ENCODE data around the gene IGFBP3.
A peak's percentile ranks its signal among the peaks of the same experiment; 100 is the strongest.
"Not testable (repeated sequence)": the region's sequence is repeated elsewhere in the genome, so short reads cannot be mapped to it uniquely, and the experiment has no call there.

IGFBP3 gene

GRCh38 chr7:45920502-45921380 lies at the start of gene IGFBP3:
IGFBP3 (minus strand) TSS chr7:45921272; CDS start chr7:45921140, 132 bp downstream.
- DNase-seq, result peak; percentile 75

GRCh38 chr7:45970454-45970853 lies 49.4 kb upstream of the IGFBP3 start:
- no peak for DNase-seq

GRCh38 chr7:45969940-45970339 lies 48.9 kb upstream of the IGFBP3 start:
- no peak for DNase-seq

GRCh38 chr7:45968856-45969541 lies 47.9 kb upstream of the IGFBP3 start:
- no peak for DNase-seq

- DNase-seq, result no peak
Observed at GRCh38 chr7:45968312-45968711, 47.2 kb upstream of the IGFBP3 start.

- no peak for DNase-seq
Observed at GRCh38 chr7:45967591-45968157, 46.6 kb upstream of the IGFBP3 start.

- no peak for DNase-seq
Observed at GRCh38 chr7:45962861-45963260, 41.8 kb upstream of the IGFBP3 start.

- DNase-seq, result no peak
Observed at GRCh38 chr7:45957721-45958120, 36.6 kb upstream of the IGFBP3 start.

GRCh38 chr7:45955286-45955685 lies 34.2 kb upstream of the IGFBP3 start:
- no peak for DNase-seq

GRCh38 chr7:45953055-45953454 lies 32.0 kb upstream of the IGFBP3 start:
- DNase-seq, result not testable (repeated sequence)

- DNase-seq, result no peak
Observed at GRCh38 chr7:45944058-45944457, 23.0 kb upstream of the IGFBP3 start.

- no peak for DNase-seq
Observed at GRCh38 chr7:45940939-45941338, 19.9 kb upstream of the IGFBP3 start.

GRCh38 chr7:45940237-45940781 lies 19.2 kb upstream of the IGFBP3 start:
- DNase-seq, result not testable (repeated sequence)

GRCh38 chr7:45939574-45939973 lies 18.5 kb upstream of the IGFBP3 start:
- DNase-seq, result no peak

- DNase-seq, result peak; percentile 18
Observed at GRCh38 chr7:45938626-45939302, 17.7 kb upstream of the IGFBP3 start.

GRCh38 chr7:45937862-45938261 lies 16.8 kb upstream of the IGFBP3 start:
- no peak for DNase-seq

- DNase-seq, result peak; percentile 10
Observed at GRCh38 chr7:45937301-45937700, 16.2 kb upstream of the IGFBP3 start.

- no peak for DNase-seq
Observed at GRCh38 chr7:45930967-45931366, 9.9 kb upstream of the IGFBP3 start.

- no peak for DNase-seq
Observed at GRCh38 chr7:45927721-45928120, 6.6 kb upstream of the IGFBP3 start.

GRCh38 chr7:45924283-45924682 lies 3.2 kb upstream of the IGFBP3 start:
- no peak for DNase-seq

GRCh38 chr7:45923818-45924217 lies 2.7 kb upstream of the IGFBP3 start:
- DNase-seq, result no peak

- DNase-seq, result peak; percentile 51
Observed at GRCh38 chr7:45923290-45923689, 2.2 kb upstream of the IGFBP3 start.

GRCh38 chr7:45922810-45923209 lies 1.7 kb upstream of the IGFBP3 start:
- DNase-seq, result no peak
